Measurements from ENCODE around the gene PRCC.

- TF ChIP-seq CTCF (conservative IDR thresholded peaks at IDR 0.05; ENCODE audit: low read depth, low read length) (no peak), RFX5 (IDR thresholded peaks at IDR 0.05; ENCODE audit: low read depth, low read length) (no peak), POLR2A (IDR thresholded peaks at IDR 0.05; ENCODE audit: low read depth, low read length) (no peak), MXI1 (IDR thresholded peaks at IDR 0.05; ENCODE audit: borderline replicate concordance, low read depth, low read length) (no peak), RAD21 (IDR thresholded peaks at IDR 0.05; ENCODE audit: low read length) (no peak), MAZ (IDR thresholded peaks at IDR 0.05; ENCODE audit: borderline replicate concordance, low read depth, low read length) (no peak), CEBPB (IDR thresholded peaks at IDR 0.05; ENCODE audit: low read depth, low read length) (no peak)
These were observed 80.5 kb downstream of the PRCC start for GRCh38 chr1:156847591-156848460.

Measured in IMR-90 (cell line).